ENCODE data around the gene GRID1.
"Not testable (repeated sequence)": the region's sequence is repeated elsewhere in the genome, so short reads cannot be mapped to it uniquely, and the experiment has no call there.

GRID1 gene

GRCh38 chr10:86079088-86079487, 287.5 kb downstream of the GRID1 start:
- no peaks in the 10 kb centered on the region for H3K27me3 ChIP-seq (ENCODE audit: low read depth)
- in situ Hi-C loops (cut with MboI; ENCODE audit: low sequenced_read_pairs) = no loop called here

GRCh38 chr10:86078639-86079035, 288.0 kb downstream of the GRID1 start:
- H3K4me3 ChIP-seq = no peak overlapping the region
- H3K9me3 ChIP-seq = no peaks in the 10 kb centered on the region
- H3K36me3 ChIP-seq (replicated peaks) = no peaks in the 10 kb centered on the region
- no peaks in the 10 kb centered on the region for H3K27me3 ChIP-seq (ENCODE audit: low read depth)
- in situ Hi-C loops (cut with MboI; ENCODE audit: low sequenced_read_pairs) = no loop called here
- no peaks in the 10 kb centered on the region for H3K4me1 ChIP-seq
- no peak for DNase-seq (ENCODE audit: low spot score in 2 of 2)

More at GRCh38 chr10:86079088-86079487, 287.5 kb downstream of the GRID1 start:
- no peaks in the 10 kb centered on the region for H3K36me3 ChIP-seq (replicated peaks)
- no peak overlapping the region for H3K4me3 ChIP-seq
- no peaks in the 10 kb centered on the region for H3K9me3 ChIP-seq
- H3K4me1 ChIP-seq = no peaks in the 10 kb centered on the region
- DNase-seq (ENCODE audit: low spot score in 2 of 2) = no peak

DNA sequence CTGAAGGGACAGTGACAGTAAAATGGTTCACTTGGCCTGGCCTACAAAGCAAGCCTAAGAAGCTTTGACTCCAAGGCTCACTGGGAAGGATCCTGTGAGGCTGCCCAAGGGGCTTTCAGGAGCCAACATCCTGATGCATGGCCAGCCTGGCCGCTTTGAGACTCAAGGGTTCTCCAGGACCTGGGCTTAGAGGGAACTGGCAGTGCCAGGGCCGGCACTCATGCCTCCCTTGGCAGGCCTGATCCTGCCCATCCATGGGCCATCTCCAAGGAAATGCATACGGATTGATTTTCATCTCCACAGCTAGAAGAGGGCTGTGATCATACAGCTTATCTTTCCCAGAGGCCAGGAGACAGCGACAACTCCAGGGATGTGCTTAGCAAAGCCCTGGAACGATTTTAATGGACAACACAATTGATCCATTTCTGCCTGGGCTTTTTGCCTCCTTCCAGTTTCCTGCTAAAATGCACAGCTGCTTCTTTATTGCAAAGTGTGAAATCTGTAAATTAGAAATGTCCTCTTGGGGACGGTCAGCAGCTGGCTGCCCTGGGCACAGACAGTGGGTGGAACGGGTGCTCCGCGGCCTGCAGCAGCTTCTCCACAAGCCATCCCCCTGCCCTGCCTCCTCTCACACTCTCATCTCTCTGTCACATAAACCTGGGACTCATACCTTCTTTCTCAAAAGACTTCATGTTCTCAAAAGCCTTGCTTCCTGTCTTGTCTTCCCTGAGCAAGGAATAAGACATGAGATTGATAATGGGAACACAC, 288.5 kb downstream of the GRID1 start:
- no peaks in the 10 kb centered on the region for H3K4me1 ChIP-seq
- no peaks in the 10 kb centered on the region for H3K9me3 ChIP-seq
- H3K36me3 ChIP-seq (replicated peaks) = no peaks in the 10 kb centered on the region
- no peaks in the 10 kb centered on the region for H3K27me3 ChIP-seq (ENCODE audit: low read depth)
- in situ Hi-C loops (cut with MboI; ENCODE audit: low sequenced_read_pairs) = no loop called here
- H3K4me3 ChIP-seq = no peak overlapping the region
- no peak for DNase-seq (ENCODE audit: low spot score in 2 of 2)

GRCh38 chr10:86077271-86077670, 289.3 kb downstream of the GRID1 start:
- H3K4me1 ChIP-seq = no peaks in the 10 kb centered on the region
- no peaks in the 10 kb centered on the region for H3K36me3 ChIP-seq (replicated peaks)
- in situ Hi-C loops (cut with MboI; ENCODE audit: low sequenced_read_pairs) = no loop called here
- H3K27me3 ChIP-seq (ENCODE audit: low read depth) = no peaks in the 10 kb centered on the region
- no peak overlapping the region for H3K4me3 ChIP-seq
- no peaks in the 10 kb centered on the region for H3K9me3 ChIP-seq
- DNase-seq (ENCODE audit: low spot score in 2 of 2) = no peak

DNA sequence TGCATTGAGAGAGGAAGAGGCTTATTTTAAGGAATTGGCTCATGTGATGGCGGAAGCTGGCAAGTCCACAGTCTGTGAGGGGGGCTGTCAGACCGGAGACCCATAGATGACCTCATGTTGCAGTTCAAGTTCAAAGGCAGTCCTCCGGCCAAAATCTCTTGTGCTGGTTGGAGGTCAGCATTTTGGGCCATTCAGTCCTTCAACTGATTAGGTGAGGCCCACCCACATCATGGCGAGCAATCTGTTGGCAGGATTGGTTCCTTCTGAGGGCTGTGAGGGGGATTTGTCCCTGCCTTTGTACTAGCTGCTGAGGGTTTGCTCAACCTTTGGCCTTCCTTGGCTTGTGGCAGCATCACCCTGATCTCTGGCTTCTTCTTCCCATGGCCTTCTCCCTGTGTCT, 290.1 kb downstream of the GRID1 start:
- H3K9me3 ChIP-seq; H3K27me3 ChIP-seq (ENCODE audit: low read depth); H3K4me1 ChIP-seq; H3K4me3 ChIP-seq; DNase-seq (ENCODE audit: low spot score in 2 of 2); in situ Hi-C loops (cut with MboI; ENCODE audit: low sequenced_read_pairs); H3K36me3 ChIP-seq (replicated peaks): not testable (repeated sequence)

DNA sequence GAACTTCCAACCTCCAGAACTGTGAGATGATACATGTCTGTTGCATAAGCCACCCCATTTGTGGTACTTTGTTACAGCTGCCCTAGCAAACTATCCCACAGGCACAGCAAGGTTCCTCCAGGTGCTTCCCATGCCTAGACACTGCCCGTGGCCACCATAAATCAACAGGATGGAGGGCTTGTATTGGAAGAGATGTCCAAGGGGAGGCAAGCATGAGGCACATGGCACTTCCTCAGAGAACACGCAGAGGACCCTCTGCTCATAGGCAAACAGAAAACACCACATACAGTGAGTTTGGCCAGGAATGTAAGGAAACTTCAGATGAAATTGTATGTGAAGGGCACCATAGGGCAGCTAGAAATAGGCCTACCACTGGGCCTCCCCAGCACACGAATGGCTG, 291.1 kb downstream of the GRID1 start:
- Histone ChIP-seq H3K36me3 (replicated peaks) (no peaks in the 10 kb centered on the region), H3K27me3 (ENCODE audit: low read depth) (no peaks in the 10 kb centered on the region), H3K4me1 (no peaks in the 10 kb centered on the region), H3K9me3 (no peaks in the 10 kb centered on the region), H3K4me3 (no peak overlapping the region)
- no peak for DNase-seq (ENCODE audit: low spot score in 2 of 2)
- in situ Hi-C loops (cut with MboI; ENCODE audit: low sequenced_read_pairs) = no loop called here

GRCh38 chr10:86074294-86074693, 292.3 kb downstream of the GRID1 start:
- no peaks in the 10 kb centered on the region for H3K9me3 ChIP-seq
- H3K36me3 ChIP-seq (replicated peaks) = no peaks in the 10 kb centered on the region
- no peak overlapping the region for H3K4me3 ChIP-seq
- in situ Hi-C loops (cut with MboI; ENCODE audit: low sequenced_read_pairs) = no loop called here
- no peaks in the 10 kb centered on the region for H3K4me1 ChIP-seq
- no peak for DNase-seq (ENCODE audit: low spot score in 2 of 2)
- H3K27me3 ChIP-seq (ENCODE audit: low read depth) = no peaks in the 10 kb centered on the region

- DNase-seq (ENCODE audit: low spot score in 2 of 2) = no peak
- Histone ChIP-seq H3K4me3 (no peak overlapping the region), H3K27me3 (ENCODE audit: low read depth) (no peaks in the 10 kb centered on the region), H3K36me3 (replicated peaks) (no peaks in the 10 kb centered on the region), H3K9me3 (no peaks in the 10 kb centered on the region), H3K4me1 (no peaks in the 10 kb centered on the region)
- in situ Hi-C loops (cut with MboI; ENCODE audit: low sequenced_read_pairs) = no loop called here
Measured at GRCh38 chr10:86073199-86073977, 293.2 kb downstream of the GRID1 start.

GRCh38 chr10:86072413-86072812, 294.2 kb downstream of the GRID1 start:
- H3K4me1 ChIP-seq = no peaks in the 10 kb centered on the region
- in situ Hi-C loops (cut with MboI; ENCODE audit: low sequenced_read_pairs) = no loop called here
- H3K4me3 ChIP-seq = no peak overlapping the region
- no peaks in the 10 kb centered on the region for H3K36me3 ChIP-seq (replicated peaks)
- no peaks in the 10 kb centered on the region for H3K27me3 ChIP-seq (ENCODE audit: low read depth)
- DNase-seq (ENCODE audit: low spot score in 2 of 2) = no peak
- H3K9me3 ChIP-seq = no peaks in the 10 kb centered on the region

- no peak overlapping the region for H3K4me3 ChIP-seq
- no peaks in the 10 kb centered on the region for H3K27me3 ChIP-seq (ENCODE audit: low read depth)
- no peaks in the 10 kb centered on the region for H3K36me3 ChIP-seq (replicated peaks)
- no peaks in the 10 kb centered on the region for H3K4me1 ChIP-seq
- no peak for DNase-seq (ENCODE audit: low spot score in 2 of 2)
- H3K9me3 ChIP-seq = no peaks in the 10 kb centered on the region
- in situ Hi-C loops (cut with MboI; ENCODE audit: low sequenced_read_pairs) = no loop called here
Measured at GRCh38 chr10:86071758-86072157, 294.8 kb downstream of the GRID1 start.

GRCh38 chr10:86071145-86071544, 295.4 kb downstream of the GRID1 start:
- in situ Hi-C loops (cut with MboI; ENCODE audit: low sequenced_read_pairs) = no loop called here
- Histone ChIP-seq H3K36me3 (replicated peaks) (no peaks in the 10 kb centered on the region), H3K4me1 (no peaks in the 10 kb centered on the region; the same call in 1 of the 2 replicates), H3K4me3 (no peak overlapping the region), H3K27me3 (ENCODE audit: low read depth) (no peaks in the 10 kb centered on the region), H3K9me3 (no peaks in the 10 kb centered on the region)
- DNase-seq (ENCODE audit: low spot score in 2 of 2) = no peak

- no peak for DNase-seq (ENCODE audit: low spot score in 2 of 2)
- Histone ChIP-seq H3K4me3 (no peak overlapping the region), H3K27me3 (ENCODE audit: low read depth) (no peaks in the 10 kb centered on the region), H3K36me3 (replicated peaks) (no peaks in the 10 kb centered on the region), H3K4me1 (peaks cover 5% of the 10 kb centered on the region), H3K9me3 (no peaks in the 10 kb centered on the region)
- in situ Hi-C loops (cut with MboI; ENCODE audit: low sequenced_read_pairs) = no loop called here
Measured at GRCh38 chr10:86070278-86070677, 296.3 kb downstream of the GRID1 start.

DNA sequence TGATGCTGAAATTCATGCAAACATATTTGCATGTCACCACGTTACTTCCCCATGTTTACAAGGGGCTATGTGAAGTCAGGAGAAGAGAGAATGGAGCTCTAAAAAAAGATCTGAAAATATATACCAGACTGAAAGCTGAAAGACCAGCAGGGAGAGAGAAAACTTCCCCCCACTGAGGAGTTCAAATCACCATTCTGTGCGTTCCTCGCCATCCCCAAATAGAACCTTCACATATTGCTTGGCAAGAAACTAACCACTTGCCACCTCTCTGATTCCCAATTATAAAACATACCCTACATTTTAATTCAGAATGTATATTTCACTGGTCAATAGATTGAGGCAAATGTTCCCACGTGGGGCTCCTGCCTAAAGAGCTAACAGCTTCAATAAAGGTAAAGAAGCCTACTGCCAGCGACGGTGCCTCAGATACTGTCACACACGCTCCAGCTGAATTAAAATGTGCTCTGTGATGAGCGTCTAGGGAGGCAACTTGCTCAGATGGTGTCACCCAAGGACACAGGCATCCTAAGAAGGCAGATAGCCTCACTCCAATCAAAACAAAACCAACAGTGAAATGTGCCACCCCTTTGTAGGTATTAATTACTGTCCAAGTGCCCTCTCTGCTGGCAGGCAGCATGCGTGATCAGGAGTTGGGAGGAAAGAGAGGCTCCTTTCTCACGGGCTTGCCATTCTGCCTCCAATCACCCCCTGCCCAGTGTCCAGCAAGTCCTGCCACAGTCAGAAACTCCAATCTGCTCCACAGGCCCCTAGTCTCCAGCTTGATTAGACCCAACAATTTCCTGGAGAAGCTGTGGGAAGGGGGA, 298.2 kb downstream of the GRID1 start:
- in situ Hi-C loops (cut with MboI; ENCODE audit: low sequenced_read_pairs) = no loop called here
- no peaks in the 10 kb centered on the region for H3K36me3 ChIP-seq (replicated peaks)
- no peaks in the 10 kb centered on the region for H3K27me3 ChIP-seq (ENCODE audit: low read depth)
- H3K4me3 ChIP-seq = no peak overlapping the region
- no peaks in the 10 kb centered on the region for H3K9me3 ChIP-seq
- H3K4me1 ChIP-seq = peaks cover 5% of the 10 kb centered on the region
- DNase-seq (ENCODE audit: low spot score in 2 of 2) = no peak
